ENCODE results near the gene ID3.
"Not testable (repeated sequence)": the region's sequence is repeated elsewhere in the genome, so short reads cannot be mapped to it uniquely, and the experiment has no call there.

Gene ID3

GRCh38 chr1:23594149-23594907 is 35.0 kb upstream of the ID3 start:
- no peak for DNase-seq (ENCODE audit: low read depth in 1 of 2, low spot score in 1 of 2)
- TF ChIP-seq JUND (IDR thresholded peaks at IDR 0.05; ENCODE audit: low read depth), result no peak
- in situ Hi-C loops (cut with HindIII; ENCODE audit: low pct_unique_long_range_greater_than_20kb, low sequenced_read_pairs), result no loop called here

- peak in 1 of 2 experiments; percentile 66 for DNase-seq (ENCODE audit: low read depth in 1 of 2, low spot score in 1 of 2)
These were observed 34.4 kb upstream of the ID3 start for GRCh38 chr1:23593556-23594148.

GRCh38 chr1:23593042-23593521 is 33.8 kb upstream of the ID3 start:
- peak in 1 of 2 experiments; percentile 21 for DNase-seq (ENCODE audit: low read depth in 1 of 2, low spot score in 1 of 2)
- in situ Hi-C loops (cut with HindIII; ENCODE audit: low pct_unique_long_range_greater_than_20kb, low sequenced_read_pairs), result no loop called here
- no peak for TF ChIP-seq JUND (IDR thresholded peaks at IDR 0.05; ENCODE audit: low read depth)

More at GRCh38 chr1:23593556-23594148, 34.4 kb upstream of the ID3 start:
- in situ Hi-C loops (cut with HindIII; ENCODE audit: low pct_unique_long_range_greater_than_20kb, low sequenced_read_pairs), result no loop called here
- no peak for TF ChIP-seq JUND (IDR thresholded peaks at IDR 0.05; ENCODE audit: low read depth)

- no peak for DNase-seq (ENCODE audit: low read depth in 1 of 2, low spot score in 1 of 2)
- TF ChIP-seq JUND (IDR thresholded peaks at IDR 0.05; ENCODE audit: low read depth), result no peak
- in situ Hi-C loops (cut with HindIII; ENCODE audit: low pct_unique_long_range_greater_than_20kb, low sequenced_read_pairs), result no loop called here
These were observed 33.0 kb upstream of the ID3 start for GRCh38 chr1:23592209-23592892.

- no peak for TF ChIP-seq JUND (IDR thresholded peaks at IDR 0.05; ENCODE audit: low read depth)
- in situ Hi-C loops (cut with HindIII; ENCODE audit: low pct_unique_long_range_greater_than_20kb, low sequenced_read_pairs), result no loop called here
- no peak for DNase-seq (ENCODE audit: low read depth in 1 of 2, low spot score in 1 of 2)
These were observed 32.3 kb upstream of the ID3 start for GRCh38 chr1:23591460-23592208.

GRCh38 chr1:23590058-23590783 is 30.9 kb upstream of the ID3 start:
- in situ Hi-C loops (cut with HindIII; ENCODE audit: low pct_unique_long_range_greater_than_20kb, low sequenced_read_pairs), result no loop called here
- DNase-seq (ENCODE audit: low read depth in 1 of 2, low spot score in 1 of 2), result no peak
- no peak for TF ChIP-seq JUND (IDR thresholded peaks at IDR 0.05; ENCODE audit: low read depth)

- no peak for TF ChIP-seq JUND (IDR thresholded peaks at IDR 0.05; ENCODE audit: low read depth)
- no peak for DNase-seq (ENCODE audit: low read depth in 1 of 2, low spot score in 1 of 2)
- in situ Hi-C loops (cut with HindIII; ENCODE audit: low pct_unique_long_range_greater_than_20kb, low sequenced_read_pairs), result no loop called here
These were observed 30.3 kb upstream of the ID3 start for GRCh38 chr1:23589585-23589986.

GRCh38 chr1:23588749-23589548 is 29.6 kb upstream of the ID3 start:
- no peak for DNase-seq (ENCODE audit: low read depth in 1 of 2, low spot score in 1 of 2)
- in situ Hi-C loops (cut with HindIII; ENCODE audit: low pct_unique_long_range_greater_than_20kb, low sequenced_read_pairs), result no loop called here
- TF ChIP-seq JUND (IDR thresholded peaks at IDR 0.05; ENCODE audit: low read depth), result no peak

GRCh38 chr1:23585321-23586022 is 26.2 kb upstream of the ID3 start:
- peak in 1 of 2 experiments; percentile 73 for DNase-seq (ENCODE audit: low read depth in 1 of 2, low spot score in 1 of 2)
- in situ Hi-C loops (cut with HindIII; ENCODE audit: low pct_unique_long_range_greater_than_20kb, low sequenced_read_pairs), result no loop called here
- TF ChIP-seq JUND (IDR thresholded peaks at IDR 0.05; ENCODE audit: low read depth), result no peak

- DNase-seq (ENCODE audit: low read depth in 1 of 2, low spot score in 1 of 2); in situ Hi-C loops (cut with HindIII; ENCODE audit: low pct_unique_long_range_greater_than_20kb, low sequenced_read_pairs): not testable (repeated sequence)
These were observed 24.4 kb upstream of the ID3 start for GRCh38 chr1:23583727-23584126.

- DNase-seq (ENCODE audit: low read depth in 1 of 2, low spot score in 1 of 2), result no peak
- in situ Hi-C loops (cut with HindIII; ENCODE audit: low pct_unique_long_range_greater_than_20kb, low sequenced_read_pairs), result no loop called here
- TF ChIP-seq JUND (IDR thresholded peaks at IDR 0.05; ENCODE audit: low read depth), result no peak
These were observed 23.5 kb upstream of the ID3 start for GRCh38 chr1:23582820-23583219.
